SK-N-SH treated with all-trans-retinoic acid at 6 μM for 48 hours (cell line): ENCODE results near the gene CFAP61.

ENCODE experiments used
- ARNTL ChIP-seq: fragments of 450-650 bp; formaldehyde crosslinking; IDR thresholded peaks from 2 replicates; pipeline ENCODE4 v1.5.0; 2020; ENCODE audit warnings: low read depth, mild to moderate bottlenecking, moderate library complexity, borderline replicate concordance
- POU6F1 ChIP-seq: fragments of 250-450 bp; sonication (Bioruptor Pico); IDR thresholded peaks from 2 replicates; pipeline ENCODE4 v1.8.0; 2021; ENCODE audit warnings: low read depth, mild to moderate bottlenecking, moderate library complexity, borderline replicate concordance

GRCh38 chr20:20173254-20173653 lies 120.9 kb downstream of the CFAP61 start:
- TF ChIP-seq POU6F1 (CRISPR knock-in tag) (no peak), ARNTL (CRISPR knock-in tag) (no peak)
